Endodermal cell (in vitro differentiated cells): ENCODE results near the gene TLE3. TPM values are rescaled to one million over a fixed set of nuclear protein-coding genes. Genes with fewer than 3 reads are reported as not detected.
A peak's percentile ranks its signal among the peaks of the same experiment; 100 is the strongest.

Source experiments
- DNase-seq: peaks from one replicate; pipeline ENCODE4 v3.0.0-alpha.2; 2017
- H3K27ac ChIP-seq: 2 replicates; pipeline ENCODE4 v1.5.1; 2013; ENCODE audit warnings: mild to moderate bottlenecking, low read depth, low read length, moderate library complexity
- H3K27me3 ChIP-seq: 2 replicates; pipeline ENCODE4 v1.6.1; 2013; ENCODE audit warnings: mild to moderate bottlenecking, low read length, moderate library complexity; ENCODE audit not compliant: insufficient read depth, control insufficient read depth, poor library complexity, severe bottlenecking
- H3K36me3 ChIP-seq: 2 replicates; pipeline ENCODE4 v1.7.0; 2013; ENCODE audit warnings: mild to moderate bottlenecking, low read length, moderate library complexity; ENCODE audit not compliant: control insufficient read depth, insufficient read depth
- H3K4me1 ChIP-seq: one replicate; pipeline ENCODE4 v1.7.0; 2013; ENCODE audit warnings: low read length; ENCODE audit not compliant: control insufficient read depth, insufficient read depth
- H3K4me3 ChIP-seq: 2 replicates; pipeline ENCODE4 v1.5.1; 2013; ENCODE audit warnings: mild to moderate bottlenecking, low read length, moderate library complexity
- H3K9ac ChIP-seq: 2 replicates; pipeline ENCODE4 v1.6.1; 2013; ENCODE audit warnings: mild to moderate bottlenecking, low read length, moderate library complexity; ENCODE audit not compliant: poor library complexity, severe bottlenecking; ENCODE audit errors: extremely low read depth
- H3K9me3 ChIP-seq: 2 replicates; pipeline ENCODE4 v1.6.1; 2013; ENCODE audit warnings: mild to moderate bottlenecking, low read length, moderate library complexity; ENCODE audit not compliant: control insufficient read depth
- H3K27ac Mint-ChIP-seq: 2 replicates; pipeline ENCODE4 v1.8.0; 2020; ENCODE audit warnings: mixed read lengths
- H3K27me3 Mint-ChIP-seq: 2 replicates; pipeline ENCODE4 v1.8.0; 2021; ENCODE audit warnings: mild to moderate bottlenecking, mixed read lengths; ENCODE audit not compliant: insufficient read depth
- H3K36me3 Mint-ChIP-seq: 2 replicates; pipeline ENCODE4 v1.8.0; 2020; ENCODE audit warnings: low read depth, mixed read lengths
- H3K4me1 Mint-ChIP-seq: 2 replicates; pipeline ENCODE4 v1.8.0; 2020; ENCODE audit warnings: mixed read lengths
- H3K4me3 Mint-ChIP-seq: 2 replicates; pipeline ENCODE4 v1.8.0; 2020; ENCODE audit warnings: mild to moderate bottlenecking, moderate library complexity, mixed read lengths
- H3K9me3 Mint-ChIP-seq: 2 replicates; pipeline ENCODE4 v1.8.0; 2020; ENCODE audit warnings: mild to moderate bottlenecking, mixed read lengths
- CTCF ChIP-seq: fragments of 200-600 bp; sonication (generic); conservative IDR thresholded peaks from 2 replicates; pipeline ENCODE4 v1.5.0; 2021; ENCODE audit warnings: antibody characterized with exemption, mild to moderate bottlenecking
- WGBS, 2 experiments: methylation state at CpG; one replicate each; pipeline versions ENCODE4 v1.1.5 to v1.1.7; 2013; ENCODE audit warnings: missing lambda C conversion rate in 2 of 2, mixed read lengths in 1 of 2; ENCODE audit not compliant: insufficient coverage in 1 of 2, insufficient read length in 1 of 2; 5-methylcytosine and 5-hydroxymethylcytosine counted together
- total RNA-seq, 2 donors: library from RNA; stranded (reverse); fragmentation: NEBNext Ultra II Directional in 1 of 2; extraction: Animal tissue kit (Norgen Biotek cat#: 25700) in 1 of 2; gene quantifications; 2 replicates in 1 of 2; 3 replicates in 1 of 2; pipeline ENCODE4 v1.2.1, GENCODE V29; 2021

TLE3 gene
- total RNA-seq, 2 donors from 2014 or later = 66.5 to 81.1 TPM

- H3K4me1 ChIP-seq = peaks cover 45% of the 10 kb centered on the region
- Mint-ChIP-seq H3K27ac (peak overlapping the region; percentile 55), H3K9me3 (no peaks in the 10 kb centered on the region), H3K27me3 (no peaks in the 10 kb centered on the region), H3K4me3 (peak overlapping the region; percentile 97), H3K36me3 (peaks cover 13% of the 10 kb centered on the region), H3K4me1 (peaks cover 66% of the 10 kb centered on the region)
- H3K27ac ChIP-seq = no peak overlapping the region
- H3K4me3 ChIP-seq = peak overlapping the region; percentile 81
- 31 to 48% methylated on average over 9 to 10 of the region's 11 CpGs for WGBS, 2 experiments
- no peak for TF ChIP-seq CTCF
- no peak overlapping the region for H3K9ac ChIP-seq
- H3K9me3 ChIP-seq = no peaks in the 10 kb centered on the region
- no peaks in the 10 kb centered on the region for H3K27me3 ChIP-seq
- peak; percentile 72 for DNase-seq
- peaks cover 38% of the 10 kb centered on the region for H3K36me3 ChIP-seq
These were observed 4.0 kb downstream of the TLE3 start for GRCh38 chr15:70093481-70094319.

GRCh38 chr15:70093070-70093469 is 4.6 kb downstream of the TLE3 start:
- Mint-ChIP-seq H3K4me3 (peak overlapping the region; percentile 97), H3K4me1 (peaks cover 67% of the 10 kb centered on the region), H3K36me3 (peaks cover 13% of the 10 kb centered on the region), H3K27me3 (no peaks in the 10 kb centered on the region), H3K9me3 (no peaks in the 10 kb centered on the region), H3K27ac (peak overlapping the region; percentile 55)
- Histone ChIP-seq H3K9ac (no peak overlapping the region), H3K27me3 (no peaks in the 10 kb centered on the region), H3K27ac (no peak overlapping the region), H3K36me3 (peaks cover 39% of the 10 kb centered on the region), H3K4me1 (peaks cover 47% of the 10 kb centered on the region), H3K4me3 (peak overlapping the region; percentile 81), H3K9me3 (no peaks in the 10 kb centered on the region)
- peak; percentile 45 for TF ChIP-seq CTCF
- no peak for DNase-seq
- 40 to 56% methylated on average over 2 to 3 of the region's 3 CpGs for WGBS, 2 experiments

- no peak for TF ChIP-seq CTCF
- DNase-seq = no peak
- no peaks in the 10 kb centered on the region for H3K9me3 Mint-ChIP-seq
- H3K36me3 ChIP-seq = peaks cover 44% of the 10 kb centered on the region
- no peaks in the 10 kb centered on the region for H3K9me3 ChIP-seq
- H3K36me3 Mint-ChIP-seq = peaks cover 13% of the 10 kb centered on the region
- H3K9ac ChIP-seq = no peak overlapping the region
- peak overlapping the region; percentile 97 for H3K4me3 Mint-ChIP-seq
- peak overlapping the region; percentile 81 for H3K4me3 ChIP-seq
- H3K27ac ChIP-seq = peak overlapping the region; percentile 65
- no peaks in the 10 kb centered on the region for H3K27me3 Mint-ChIP-seq
- no peaks in the 10 kb centered on the region for H3K27me3 ChIP-seq
- peaks cover 52% of the 10 kb centered on the region for H3K4me1 ChIP-seq
- peaks cover 73% of the 10 kb centered on the region for H3K4me1 Mint-ChIP-seq
- 88% methylated on average over 6 of the region's 6 CpGs for WGBS, 2 experiments
- peak overlapping the region; percentile 56 for H3K27ac Mint-ChIP-seq
These were observed 5.2 kb downstream of the TLE3 start for GRCh38 chr15:70092464-70093027.
